ENCODE data around the gene ERBB2. TPM values are rescaled to one million over a fixed set of nuclear protein-coding genes. Genes with fewer than 3 reads are reported as not detected.

Gene ERBB2
- total and polyA plus RNA-seq, 2 of the 13 experiments (the other 11 are each of a cell fraction or from before 2014, with no cell fraction given): 57.7 to 64.1 TPM

DNA sequence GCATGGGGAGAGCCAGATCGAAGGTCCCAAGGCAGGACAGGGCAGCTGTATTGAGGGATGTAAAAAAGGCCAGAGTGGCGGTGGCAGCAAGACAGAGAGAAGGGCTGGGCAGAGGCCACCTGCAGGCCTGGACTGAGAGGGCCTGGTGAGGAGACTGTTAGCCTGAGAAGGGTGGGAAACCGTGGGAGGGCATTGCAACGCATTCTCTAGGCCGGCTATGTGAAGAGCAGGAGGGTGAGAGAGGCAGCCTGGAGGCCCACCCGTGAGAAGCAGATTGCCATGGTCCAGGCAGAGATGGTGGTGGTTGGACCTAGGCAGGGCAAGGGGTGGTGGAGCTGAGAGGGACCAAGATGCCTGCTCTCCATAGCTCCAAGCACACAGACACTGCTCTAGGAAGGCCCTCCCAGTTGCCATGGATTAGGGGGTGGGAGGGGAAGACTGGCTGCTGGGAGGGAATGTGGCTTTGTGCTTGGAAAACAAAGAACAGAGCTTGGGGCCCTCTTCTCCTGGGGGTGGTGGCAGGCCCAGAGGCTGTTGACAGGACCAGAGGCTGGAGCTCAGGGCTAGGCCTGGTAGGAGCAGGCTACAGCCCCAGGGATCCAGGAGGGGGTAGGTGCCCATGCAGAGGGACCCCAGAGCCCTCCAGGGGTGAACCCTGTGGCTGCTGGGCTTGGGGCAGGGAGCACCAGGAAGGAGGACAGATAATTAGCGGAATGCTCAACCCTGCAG, 47.1 kb upstream of the ERBB2 start (continued):
- TF ChIP-seq FOXC1 (CRISPR knock-in tag; IDR thresholded peaks at IDR 0.05; ENCODE audit: borderline replicate concordance) (no peak), MAZ (IDR thresholded peaks at IDR 0.05; ENCODE audit: borderline replicate concordance, low read depth, low read length) (peak; percentile 65; the same call in 1 of the 2 replicates), MAZ (CRISPR knock-in tag; IDR thresholded peaks at IDR 0.05; ENCODE audit: low read depth) (peak; percentile 54; the same call in 1 of the 2 replicates), SNAPC5 (CRISPR knock-in tag; IDR thresholded peaks at IDR 0.05; ENCODE audit: borderline replicate concordance) (no peak), GABPA (IDR thresholded peaks at IDR 0.05; ENCODE audit: low read depth, low read length) (no peak), GABPA (CRISPR knock-in tag; IDR thresholded peaks at IDR 0.05; ENCODE audit: low read depth) (no peak), KDM4B (CRISPR knock-in tag; IDR thresholded peaks at IDR 0.05) (no peak), ATF5 (CRISPR knock-in tag; IDR thresholded peaks at IDR 0.05; ENCODE audit: low read depth) (no peak), MEIS1 (CRISPR knock-in tag; IDR thresholded peaks at IDR 0.05; ENCODE audit: borderline replicate concordance) (peak; percentile 77; the same call in 1 of the 2 replicates), ZNF562 (CRISPR knock-in tag; IDR thresholded peaks at IDR 0.05; ENCODE audit: borderline replicate concordance) (no peak), ZBTB43 (CRISPR knock-in tag; conservative IDR thresholded peaks at IDR 0.05) (no peak), PAWR (CRISPR knock-in tag; IDR thresholded peaks at IDR 0.05; ENCODE audit: borderline replicate concordance) (no peak), ELF1 (CRISPR knock-in tag; IDR thresholded peaks at IDR 0.05) (no peak), ZSCAN12 (CRISPR knock-in tag; IDR thresholded peaks at IDR 0.05) (no peak), HNRNPL (IDR thresholded peaks at IDR 0.05; ENCODE audit: low read depth, low read length) (no peak; the same call in 1 of the 2 replicates), ARHGAP35 (CRISPR knock-in tag; IDR thresholded peaks at IDR 0.05; ENCODE audit: borderline replicate concordance) (no peak), REXO4 (CRISPR knock-in tag; IDR thresholded peaks at IDR 0.05; ENCODE audit: borderline replicate concordance) (no peak), CCAR2 (optimal IDR thresholded peaks at IDR 0.05; ENCODE audit: low read depth, low read length) (no peak), ZBTB25 (CRISPR knock-in tag; IDR thresholded peaks at IDR 0.05) (no peak), ZNF589 (CRISPR knock-in tag; conservative IDR thresholded peaks at IDR 0.05) (no peak), PAF1 (CRISPR knock-in tag; IDR thresholded peaks at IDR 0.05) (no peak), YEATS4 (CRISPR knock-in tag; IDR thresholded peaks at IDR 0.05; ENCODE audit: borderline replicate concordance) (no peak), ZNF883 (CRISPR knock-in tag; IDR thresholded peaks at IDR 0.05; ENCODE audit: not compliant biosample characterization) (no peak), ZSCAN9 (CRISPR knock-in tag; IDR thresholded peaks at IDR 0.05; ENCODE audit: borderline replicate concordance) (no peak), PPARG (CRISPR knock-in tag; conservative IDR thresholded peaks at IDR 0.05) (no peak), ZNF615 (CRISPR knock-in tag; IDR thresholded peaks at IDR 0.05; ENCODE audit: borderline replicate concordance) (no peak)
